H1 (cell line): Measurements from ENCODE around the gene GBF1. TPM values are rescaled to one million over a fixed set of nuclear protein-coding genes. Genes with fewer than 3 reads are reported as not detected.

Experiments used
- CTCF ChIA-PET: fragments of 300-600 bp; sonication (Branson Sonifier 250); formaldehyde crosslinking; loops from one replicate; lab custom pipeline; 2021; ENCODE audit not compliant: partially characterized antibody; lab: Charles Lee
- POLR2A ChIA-PET: fragments of 300-600 bp; sonication (Branson Sonifier 250); formaldehyde crosslinking; loops from one replicate; lab custom pipeline; 2021; ENCODE audit warnings: inconsistent platforms; ENCODE audit not compliant: partially characterized antibody; lab: Charles Lee
- DNase-seq, 2 experiments: peaks; one replicate each; pipeline versions ENCODE4 v3.0.0 to v3.0.0-alpha.2; 2010 to 2022; ENCODE audit warnings: low spot score in 2 of 2, low read depth in 1 of 2, mixed read lengths in 1 of 2
- FAIRE-seq: peaks from 2 replicates; lab custom pipeline; 2011; peaks lifted over from hg19 to GRCh38; lab: Jason Lieb, UNC
- H2AFZ ChIP-seq: 2 replicates; pipeline ENCODE4 v1.8.1; 2012; ENCODE audit warnings: low read length, inconsistent platforms
- H2AK5ac ChIP-seq: 2 replicates; pipeline ENCODE4 v1.6.1; 2013; ENCODE audit warnings: low read depth, low read length
- H2BK120ac ChIP-seq: replicated peaks from 2 replicates; pipeline ENCODE3; 2013; ENCODE audit warnings: low read depth, low read length, inconsistent platforms
- H2BK12ac ChIP-seq: 2 replicates; pipeline ENCODE4 v1.6.1; 2013; ENCODE audit warnings: low read depth, low read length
- H2BK15ac ChIP-seq: 2 replicates; pipeline ENCODE4 v1.6.1; 2013; ENCODE audit warnings: low read length
- H2BK20ac ChIP-seq: 2 replicates; pipeline ENCODE4 v1.6.1; 2013; ENCODE audit warnings: low read length
- H2BK5ac ChIP-seq: 2 replicates; pipeline ENCODE4 v1.6.1; 2013; ENCODE audit warnings: low read depth, low read length
- H3K14ac ChIP-seq: 2 replicates; pipeline ENCODE4 v1.6.1; 2013; ENCODE audit warnings: inconsistent platforms; ENCODE audit not compliant: insufficient read length
- H3K18ac ChIP-seq: 2 replicates; pipeline ENCODE4 v1.6.1; 2013; ENCODE audit warnings: low read length; ENCODE audit errors: extremely low read depth
- H3K23ac ChIP-seq: 2 replicates; pipeline ENCODE4 v1.6.1; 2013; ENCODE audit warnings: inconsistent platforms; ENCODE audit not compliant: insufficient read length
- H3K23me2 ChIP-seq: 2 replicates; pipeline ENCODE4 v1.6.1; 2013; ENCODE audit warnings: low read depth, low read length
- H3K27ac ChIP-seq: 2 replicates; pipeline ENCODE4 v1.6.1; 2011; ENCODE audit warnings: low read depth, low read length, inconsistent platforms
- H3K27me3 ChIP-seq, 4 experiments: replicated peaks in 1 of 4; 1 replicate in 1 of 4; 2 replicates in 3 of 4; pipeline versions ENCODE4 v1.6.1 to v1.8.1; 2011 to 2013; ENCODE audit warnings: low read length in 3 of 4, mild to moderate bottlenecking in 3 of 4, inconsistent platforms in 2 of 4, mixed read lengths in 2 of 4, moderate library complexity in 1 of 4; ENCODE audit not compliant: control insufficient read depth in 3 of 4, insufficient read depth in 3 of 4; ENCODE audit errors: extremely low read depth in 1 of 4
- H3K36me3 ChIP-seq, 4 experiments: 2 replicates each; pipeline versions ENCODE4 v1.6.1 to v1.8.1; 2011 to 2013; ENCODE audit warnings: mild to moderate bottlenecking in 4 of 4, low read length in 3 of 4, moderate library complexity in 2 of 4, control low read depth in 1 of 4, inconsistent platforms in 1 of 4; ENCODE audit not compliant: insufficient read depth in 4 of 4, control insufficient read depth in 2 of 4
- H3K4ac ChIP-seq: replicated peaks from 2 replicates; pipeline ENCODE3; 2013; ENCODE audit warnings: low read length, low read depth, mixed read lengths, inconsistent platforms; ENCODE audit not compliant: insufficient read length
- H3K4me1 ChIP-seq, 4 experiments: replicated peaks in 1 of 4; 1 replicate in 1 of 4; 2 replicates in 3 of 4; pipeline versions ENCODE4 v1.6.1 to v1.8.1; 2011 to 2013; ENCODE audit warnings: low read length in 3 of 4, inconsistent platforms in 2 of 4, mixed read lengths in 1 of 4; ENCODE audit not compliant: insufficient read depth in 4 of 4, control insufficient read depth in 3 of 4
- H3K4me2 ChIP-seq, 2 experiments: 2 replicates each; pipeline versions ENCODE4 v1.6.1 to v1.8.1; 2011 to 2013; ENCODE audit warnings: low read depth in 2 of 2, low read length in 2 of 2, control low read depth in 1 of 2, inconsistent platforms in 1 of 2, mild to moderate bottlenecking in 1 of 2; ENCODE audit not compliant: insufficient read depth in 1 of 2
- H3K4me3 ChIP-seq, 4 experiments: fragments of 200-600, 300-600 bp in 1 of 4; sonication (generic), shearing (Covaris generic), sonication (Bioruptor Twin) in 1 of 4; 2 replicates each; pipeline versions ENCODE4 v1.5.1 to v1.8.1; 2011 to 2016; ENCODE audit warnings: low read length in 4 of 4, low read depth in 3 of 4, control low read depth in 2 of 4, inconsistent platforms in 2 of 4, mild to moderate bottlenecking in 2 of 4, mixed read lengths in 1 of 4, moderate library complexity in 1 of 4; ENCODE audit not compliant: insufficient read depth in 2 of 4; ENCODE audit errors: extremely low read depth in 1 of 4
- H3K56ac ChIP-seq: replicated peaks from 2 replicates; pipeline ENCODE3; 2013; ENCODE audit warnings: low read depth, mild to moderate bottlenecking, mixed read lengths, low read length, inconsistent platforms; ENCODE audit not compliant: insufficient read length
- H3K79me1 ChIP-seq: 2 replicates; pipeline ENCODE4 v1.6.1; 2013; ENCODE audit warnings: low read depth, low read length, control low read depth
- H3K79me2 ChIP-seq, 2 experiments: 2 replicates each; pipeline versions ENCODE4 v1.6.1 to v1.8.1; 2012 to 2013; ENCODE audit warnings: low read length in 2 of 2, mild to moderate bottlenecking in 2 of 2, inconsistent platforms in 1 of 2; ENCODE audit not compliant: insufficient read depth in 2 of 2, control insufficient read depth in 1 of 2
- H3K9ac ChIP-seq, 4 experiments: replicated peaks in 1 of 4; 1 replicate in 1 of 4; 2 replicates in 3 of 4; pipeline versions ENCODE4 v1.6.1 to v1.8.1; 2011 to 2013; ENCODE audit warnings: low read depth in 3 of 4, low read length in 3 of 4, control low read depth in 2 of 4, mild to moderate bottlenecking in 2 of 4, moderate library complexity in 2 of 4, inconsistent platforms in 1 of 4; ENCODE audit errors: extremely low read depth in 1 of 4
- H3K9me3 ChIP-seq, 2 experiments: 2 replicates each; pipeline versions ENCODE4 v1.6.1 to v1.8.1; 2012 to 2013; ENCODE audit warnings: mild to moderate bottlenecking in 2 of 2, moderate library complexity in 2 of 2, control low read depth in 1 of 2, inconsistent platforms in 1 of 2, low read depth in 1 of 2, low read length in 1 of 2, mixed read lengths in 1 of 2; ENCODE audit not compliant: insufficient read depth in 2 of 2
- H4K20me1 ChIP-seq, 2 experiments: replicated peaks in 1 of 2; 2 replicates each; pipeline versions ENCODE3 to v1.8.1; 2011 to 2013; ENCODE audit warnings: inconsistent platforms in 2 of 2, low read length in 2 of 2, mild to moderate bottlenecking in 1 of 2; ENCODE audit not compliant: insufficient read depth in 2 of 2, control insufficient read depth in 1 of 2
- H4K5ac ChIP-seq: 2 replicates; pipeline ENCODE4 v1.6.1; 2013; ENCODE audit warnings: low read length, low read depth, mixed read lengths, inconsistent platforms; ENCODE audit not compliant: insufficient read length
- H4K8ac ChIP-seq: 2 replicates; pipeline ENCODE4 v1.8.0; 2013; ENCODE audit warnings: mild to moderate bottlenecking, moderate library complexity, low read length, inconsistent platforms; ENCODE audit not compliant: insufficient read depth; ENCODE audit errors: extremely low read depth
- H4K91ac ChIP-seq: replicated peaks from 2 replicates; pipeline ENCODE3; 2013; ENCODE audit warnings: low read length, mixed read lengths, inconsistent platforms; ENCODE audit not compliant: insufficient read length
- CEBPB ChIP-seq: IDR thresholded peaks from 2 replicates; pipeline ENCODE4 v1.6.1; 2012; ENCODE audit warnings: low read depth, low read length
- EZH2 ChIP-seq: fragments of 200-600 bp; sonication (generic); IDR thresholded peaks from 2 replicates; pipeline ENCODE4 v1.7.1; 2012; ENCODE audit warnings: low read depth, mild to moderate bottlenecking, moderate library complexity, low read length, inconsistent platforms; ENCODE audit not compliant: severe bottlenecking
- RNF2 ChIP-seq: fragments of 200-900, 300-1000 bp; sonication (generic); IDR thresholded peaks from 2 replicates; pipeline ENCODE4 v1.7.1; 2016; ENCODE audit warnings: borderline replicate concordance, low read depth, mild to moderate bottlenecking, antibody characterized with exemption, low read length; ENCODE audit not compliant: poor library complexity, severe bottlenecking; ENCODE audit errors: missing control alignments
- SUZ12 ChIP-seq: fragments of 200-600 bp; sonication (generic); IDR thresholded peaks from 2 replicates; pipeline ENCODE4 v1.6.1; 2012; ENCODE audit warnings: mild to moderate bottlenecking, inconsistent platforms, low read length, moderate library complexity, mixed read lengths
- WGBS, 2 experiments: shearing (Covaris generic) in 1 of 2; methylation state at CpG; one replicate each; pipeline versions ENCODE4 v1.1.6 to v1.1.7; 2013 to 2015; ENCODE audit warnings: low lambda C conversion rate in 2 of 2, mixed read lengths in 2 of 2, inconsistent platforms in 1 of 2, low coverage in 1 of 2, missing lambda C conversion rate in 1 of 2; ENCODE audit not compliant: insufficient replicate concordance in 2 of 2, insufficient coverage in 1 of 2, insufficient read length in 1 of 2; ENCODE audit errors: extremely low coverage in 1 of 2, missing lambda C conversion rate in 1 of 2; 5-methylcytosine and 5-hydroxymethylcytosine counted together
- polyA plus RNA-seq, 7 experiments: library from polyadenylated mRNA; depleted of rRNA in 3 of 7; stranded (reverse) in 5 of 7; unstranded in 2 of 7; fragments of >200 nt in 5 of 7; fragments of 200-250 nt in 2 of 7; gene quantifications; 1 replicate in 5 of 7; 2 replicates in 1 of 7; 4 replicates in 1 of 7; pipeline versions ENCODE4 v1.2.1 to v1.2.3, GENCODE V29; 2011 to 2013; ENCODE audit warnings: missing spikeins in 2 of 7, mixed read lengths in 2 of 7
- total RNA-seq: library from RNA; stranded (reverse); fragmentation: NEBNext Ultra II Directional; extraction: Animal tissue kit (Norgen Biotek cat#: 25700); gene quantifications from 2 replicates; pipeline ENCODE4 v1.2.1, GENCODE V29; 2021

The GBF1 gene
- total and polyA plus RNA-seq, 2 of the 8 experiments (the other 6 are each of a cell fraction or from before 2014, with no cell fraction given): 11.0 to 25.5 TPM

DNA sequence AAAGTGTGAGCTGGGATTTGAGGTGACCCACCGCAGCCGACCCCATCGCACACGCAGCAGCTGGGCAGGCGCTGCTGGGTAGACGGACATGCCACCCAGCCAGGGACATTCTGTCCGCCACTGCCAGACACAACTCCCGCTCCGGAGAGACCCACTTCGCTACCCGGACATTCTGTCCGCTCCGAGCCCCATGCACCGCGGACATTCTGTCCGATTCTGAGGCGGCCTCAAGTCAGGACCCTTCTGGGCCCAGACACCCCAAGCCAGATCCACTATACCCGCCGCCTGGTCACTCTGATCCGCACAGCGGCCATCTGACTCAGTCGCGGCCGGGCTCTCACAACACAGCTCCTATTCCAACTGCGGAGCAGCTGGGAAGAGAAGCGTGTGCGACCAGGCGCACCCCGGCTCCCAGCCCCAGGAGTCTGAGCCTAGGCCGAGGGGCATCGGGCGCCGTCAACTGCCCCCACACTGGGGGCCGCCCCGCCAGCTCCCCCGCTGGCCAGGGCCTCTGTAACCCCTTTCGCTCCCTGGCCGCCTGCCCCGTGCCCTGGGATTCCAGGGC, 4.8 kb upstream of the GBF1 start:
- peaks cover 48 to 78% (median 68%) of the 10 kb centered on the region in 4 experiments for H3K27me3 ChIP-seq
- DNase-seq: no peak
- 32% methylated on average over 34 of the region's 39 CpGs; no CpG with 5 or more reads in 1 of the 2 experiments for WGBS, 2 experiments
- H3K4me2 ChIP-seq: peak overlapping the region; percentile 84 to 91
- H2AK5ac ChIP-seq: no peak overlapping the region
- no peaks in the 10 kb centered on the region for H3K79me1 ChIP-seq
- FAIRE-seq: no peak
- no peak overlapping the region for H3K9ac ChIP-seq
- H3K4me1 ChIP-seq: peaks cover 0 to 17% (median 7%) of the 10 kb centered on the region in 4 experiments
- H2BK120ac ChIP-seq: no peak overlapping the region
- no peak overlapping the region for H3K4ac ChIP-seq
- CTCF ChIA-PET: interaction anchor here (0.6 to 24.6 kb wide), 12 partner anchors 7 to 327 kb away, joined by 3 to 862 read pairs (median 4); no protein-coding TSS in a partner anchor
- no peak overlapping the region for H4K8ac ChIP-seq
- H3K79me2 ChIP-seq: no peaks in the 10 kb centered on the region
- H4K91ac ChIP-seq: no peak overlapping the region
- no peak overlapping the region for H2AFZ ChIP-seq
- POLR2A ChIA-PET: interaction anchor here (0.6 to 2.1 kb wide), 4 partner anchors 10 to 112 kb away, joined by 3 to 15 read pairs (median 3); no protein-coding TSS in a partner anchor
- no peak overlapping the region for H3K14ac ChIP-seq
- no peak overlapping the region for H3K27ac ChIP-seq
- H2BK12ac ChIP-seq: no peak overlapping the region
- H3K56ac ChIP-seq: no peak overlapping the region
- no peaks in the 10 kb centered on the region; a peak in 1 of 8 replicates for H3K36me3 ChIP-seq
- no peak overlapping the region for H3K23ac ChIP-seq
- peak overlapping the region; percentile 33 to 64 (median 56) for H3K4me3 ChIP-seq
- H2BK15ac ChIP-seq: no peak overlapping the region
- no peaks in the 10 kb centered on the region for H3K9me3 ChIP-seq
- H4K5ac ChIP-seq: no peak overlapping the region
- peaks cover 12% of the 10 kb centered on the region for H3K23me2 ChIP-seq
- H3K18ac ChIP-seq: no peak overlapping the region
- H2BK5ac ChIP-seq: no peak overlapping the region
- TF ChIP-seq RNF2 (peak; percentile 9), CEBPB (no peak), SUZ12 (peak; percentile 90), EZH2 (peak; percentile 91)
- TF ChIP-seq, all 59 proteins: peak for 3
- no peak overlapping the region for H2BK20ac ChIP-seq
- H4K20me1 ChIP-seq: peaks cover 0 to 11% of the 10 kb centered on the region in 2 experiments
